GM19468 (cell line): ENCODE measurements around the gene GLT6D1.

Source experiments
- ATAC-seq: cut with Tn5 transposase; IDR thresholded peaks from one replicate; pipeline ENCODE4 v1.9.1; 2021; ENCODE audit warnings: mild to moderate bottlenecking, moderate library complexity, moderate number of reproducible peaks; ENCODE audit not compliant: unreplicated experiment; ENCODE audit errors: extremely low read depth

GLT6D1 gene

GRCh38 chr9:135589596-135590485 lies 49.5 kb downstream of the GLT6D1 start:
- no peak for ATAC-seq

GRCh38 chr9:135588886-135589595 lies 50.3 kb downstream of the GLT6D1 start:
- no peak for ATAC-seq

GRCh38 chr9:135588371-135588770 lies 51.0 kb downstream of the GLT6D1 start:
- no peak for ATAC-seq

- ATAC-seq: no peak
Measured at GRCh38 chr9:135587658-135588057, 51.7 kb downstream of the GLT6D1 start.

GRCh38 chr9:135586601-135587109 lies 52.7 kb downstream of the GLT6D1 start:
- no peak for ATAC-seq

GRCh38 chr9:135584934-135585333 lies 54.4 kb downstream of the GLT6D1 start:
- ATAC-seq: no peak

- ATAC-seq: no peak
Measured at GRCh38 chr9:135584371-135584770, 55.0 kb downstream of the GLT6D1 start.

GRCh38 chr9:135583688-135584011 lies 55.7 kb downstream of the GLT6D1 start:
- ATAC-seq: no peak

- ATAC-seq: no peak
Measured at GRCh38 chr9:135582966-135583687, 56.2 kb downstream of the GLT6D1 start.

GRCh38 chr9:135582541-135582940 lies 56.8 kb downstream of the GLT6D1 start:
- ATAC-seq: no peak

GRCh38 chr9:135581636-135582426 lies 57.5 kb downstream of the GLT6D1 start:
- no peak for ATAC-seq

GRCh38 chr9:135580664-135581380 lies 58.5 kb downstream of the GLT6D1 start:
- ATAC-seq: no peak

- ATAC-seq: no peak
Measured at GRCh38 chr9:135579889-135580660, 59.3 kb downstream of the GLT6D1 start.

- no peak for ATAC-seq
Measured at GRCh38 chr9:135579356-135579755, 60.0 kb downstream of the GLT6D1 start.

- ATAC-seq: no peak
Measured at GRCh38 chr9:135577256-135577655, 62.1 kb downstream of the GLT6D1 start.

GRCh38 chr9:135575995-135576631 lies 63.2 kb downstream of the GLT6D1 start:
- ATAC-seq: no peak

- no peak for ATAC-seq
Measured at GRCh38 chr9:135574943-135575342, 64.4 kb downstream of the GLT6D1 start.

- no peak for ATAC-seq
Measured at GRCh38 chr9:135574331-135574730, 65.0 kb downstream of the GLT6D1 start.
